IMR-90 (cell line): ENCODE data around the gene H3-3A. TPM values are rescaled to one million over a fixed set of nuclear protein-coding genes. Genes with fewer than 3 reads are reported as not detected.

Experiments used
- ATAC-seq: fragments of 200-7000 bp; cut with Tn5 transposase; 2 replicates; pipeline ENCODE4 v1.9.1; 2020; ENCODE audit warnings: low read depth, mild to moderate bottlenecking, moderate library complexity
- BruUV-seq: library from RNA; stranded (reverse); fragments of 400-500 nt; replicated peaks from 2 replicates; lab custom pipeline; 2021; lab: Mats Ljungman, UMichigan
- CTCF ChIA-PET: fragments of 300-600 bp; formaldehyde crosslinking; extraction: SDS; loops from one replicate; lab custom pipeline; 2021; ENCODE audit warnings: antibody characterized with exemption; lab: Yijun Ruan, JAX
- POLR2A ChIA-PET: fragments of 300-600 bp; sonication (Branson Sonifier 250); formaldehyde crosslinking; loops from one replicate; lab custom pipeline; 2022; ENCODE audit warnings: antibody characterized with exemption; ENCODE audit not compliant: unreplicated experiment; lab: Charles Lee
- DNase-seq: peaks from one replicate; pipeline ENCODE4 v3.0.0; 2013
- H2AFZ ChIP-seq: replicated peaks from 2 replicates; pipeline ENCODE3; 2013; ENCODE audit warnings: low read length, mild to moderate bottlenecking; ENCODE audit not compliant: poor library complexity
- H2AK5ac ChIP-seq: 2 replicates; pipeline ENCODE4 v1.6.1; 2013; ENCODE audit warnings: low read depth, low read length, inconsistent platforms
- H2AK9ac ChIP-seq: replicated peaks from 2 replicates; pipeline ENCODE3; 2013; ENCODE audit warnings: mild to moderate bottlenecking, low read depth, low read length, moderate library complexity; ENCODE audit not compliant: poor library complexity
- H2BK120ac ChIP-seq: 2 replicates; pipeline ENCODE4 v1.6.1; 2013; ENCODE audit warnings: low read depth, low read length, inconsistent platforms
- H2BK15ac ChIP-seq: 3 replicates; pipeline ENCODE4 v1.6.1; 2013; ENCODE audit warnings: low read depth, low read length, inconsistent platforms
- H2BK20ac ChIP-seq: 2 replicates; pipeline ENCODE4 v1.6.1; 2013; ENCODE audit warnings: low read depth, mild to moderate bottlenecking, inconsistent platforms, low read length, moderate library complexity
- H2BK5ac ChIP-seq: 2 replicates; pipeline ENCODE4 v1.6.1; 2013; ENCODE audit warnings: mild to moderate bottlenecking, low read depth, low read length, inconsistent platforms; ENCODE audit not compliant: poor library complexity, severe bottlenecking
- H3K14ac ChIP-seq: replicated peaks from 2 replicates; pipeline ENCODE4 v1.6.1; 2013; ENCODE audit warnings: low read depth, low read length, inconsistent platforms
- H3K18ac ChIP-seq: 2 replicates; pipeline ENCODE4 v1.6.1; 2013; ENCODE audit warnings: low read depth, low read length, control low read depth
- H3K23ac ChIP-seq: 2 replicates; pipeline ENCODE4 v1.6.1; 2013; ENCODE audit warnings: low read depth, low read length, inconsistent platforms
- H3K27ac ChIP-seq: 2 replicates; pipeline ENCODE4 v1.5.1; 2013; ENCODE audit warnings: mild to moderate bottlenecking, control low read depth, low read length; ENCODE audit not compliant: insufficient read depth
- H3K27me3 ChIP-seq: 2 replicates; pipeline ENCODE4 v1.6.1; 2013; ENCODE audit warnings: low read length; ENCODE audit not compliant: control insufficient read depth, insufficient read depth
- H3K36me3 ChIP-seq: 2 replicates; pipeline ENCODE4 v1.6.1; 2013; ENCODE audit warnings: low read length, mixed read lengths; ENCODE audit not compliant: control insufficient read depth, insufficient read depth
- H3K4ac ChIP-seq: 2 replicates; pipeline ENCODE4 v1.6.1; 2013; ENCODE audit warnings: low read depth, low read length, inconsistent platforms
- H3K4me1 ChIP-seq: 2 replicates; pipeline ENCODE4 v1.6.1; 2013; ENCODE audit warnings: low read length, mixed read lengths; ENCODE audit not compliant: control insufficient read depth, insufficient read depth
- H3K4me2 ChIP-seq: 2 replicates; pipeline ENCODE4 v1.6.1; 2013; ENCODE audit warnings: low read depth, mild to moderate bottlenecking, control low read depth, low read length, moderate library complexity
- H3K4me3 ChIP-seq: 2 replicates; pipeline ENCODE4 v1.5.1; 2013; ENCODE audit warnings: low read depth, mild to moderate bottlenecking, control low read depth, low read length, moderate library complexity; ENCODE audit not compliant: insufficient read depth
- H3K56ac ChIP-seq: 2 replicates; pipeline ENCODE4 v1.6.1; 2013; ENCODE audit warnings: low read length, inconsistent platforms; ENCODE audit not compliant: insufficient read depth; ENCODE audit errors: extremely low read depth
- H3K79me1 ChIP-seq, 2 experiments: 2 replicates each; pipeline ENCODE4 v1.6.1; 2013; ENCODE audit warnings: low read length in 2 of 2, inconsistent platforms in 1 of 2, low read depth in 1 of 2
- H3K9ac ChIP-seq: 2 replicates; pipeline ENCODE4 v1.6.1; 2013; ENCODE audit warnings: low read depth, low read length, control low read depth
- H3K9me1 ChIP-seq: 2 replicates; pipeline ENCODE4 v1.6.1; 2013; ENCODE audit warnings: low read length, inconsistent platforms; ENCODE audit not compliant: insufficient read depth
- H3K9me3 ChIP-seq: 2 replicates; pipeline ENCODE4 v1.6.1; 2013; ENCODE audit warnings: low read length; ENCODE audit not compliant: control insufficient read depth, insufficient read depth
- H4K20me1 ChIP-seq: 2 replicates; pipeline ENCODE4 v1.6.1; 2013; ENCODE audit warnings: low read length, inconsistent platforms; ENCODE audit not compliant: insufficient read depth
- H4K5ac ChIP-seq: 2 replicates; pipeline ENCODE4 v1.6.1; 2013; ENCODE audit warnings: mild to moderate bottlenecking, low read depth, low read length, control low read depth
- H4K8ac ChIP-seq, 2 experiments: 2 replicates each; pipeline ENCODE4 v1.6.1; 2013; ENCODE audit warnings: low read depth in 2 of 2, low read length in 2 of 2, control low read depth in 1 of 2, inconsistent platforms in 1 of 2
- H4K91ac ChIP-seq: 2 replicates; pipeline ENCODE4 v1.6.1; 2013; ENCODE audit warnings: low read depth, low read length, inconsistent platforms; ENCODE audit not compliant: insufficient read depth
- CEBPB ChIP-seq: IDR thresholded peaks from 2 replicates; pipeline ENCODE4 v1.6.1; 2012; ENCODE audit warnings: low read depth, low read length, improper control_type of control experiment
- CHD1 ChIP-seq: IDR thresholded peaks from 2 replicates; pipeline ENCODE4 v1.6.1; 2012; ENCODE audit warnings: low read depth, low read length, improper control_type of control experiment
- CTCF ChIP-seq: conservative IDR thresholded peaks from 2 replicates; pipeline ENCODE4 v1.5.1; 2012; ENCODE audit warnings: mild to moderate bottlenecking, low read depth, low read length, improper control_type of control experiment
- ELK1 ChIP-seq: fragments of 150-350 bp; IDR thresholded peaks from 2 replicates; pipeline ENCODE4 v1.6.1; 2016; ENCODE audit warnings: low read depth, mild to moderate bottlenecking, low read length, moderate library complexity, borderline replicate concordance
- FOS ChIP-seq: fragments of 150-350 bp; IDR thresholded peaks from 2 replicates; pipeline ENCODE4 v1.6.1; 2016; ENCODE audit warnings: low read depth, low read length
- MAFK ChIP-seq: IDR thresholded peaks from 2 replicates; pipeline ENCODE4 v1.6.1; 2012; ENCODE audit warnings: low read depth, low read length, improper control_type of control experiment
- MXI1 ChIP-seq: IDR thresholded peaks from 2 replicates; pipeline ENCODE4 v1.6.1; 2012; ENCODE audit warnings: low read depth, mild to moderate bottlenecking, low read length, moderate library complexity, borderline replicate concordance
- NFE2L2 ChIP-seq: fragments of 150-350 bp; IDR thresholded peaks from 2 replicates; pipeline ENCODE4 v1.6.1; 2016; ENCODE audit warnings: low read depth, mild to moderate bottlenecking, low read length
- RAD21 ChIP-seq: IDR thresholded peaks from 2 replicates; pipeline ENCODE4 v1.6.1; 2012; ENCODE audit warnings: low read length, improper control_type of control experiment
- RCOR1 ChIP-seq: IDR thresholded peaks from 2 replicates; pipeline ENCODE4 v1.6.1; 2012; ENCODE audit warnings: mild to moderate bottlenecking, low read length, improper control_type of control experiment; ENCODE audit not compliant: insufficient replicate concordance
- RFX5 ChIP-seq: IDR thresholded peaks from 2 replicates; pipeline ENCODE4 v1.8.0; 2012; ENCODE audit warnings: low read depth, mild to moderate bottlenecking, low read length, moderate library complexity
- USF2 ChIP-seq: fragments of 150-350 bp; IDR thresholded peaks from 2 replicates; pipeline ENCODE4 v1.6.1; 2017; ENCODE audit warnings: mild to moderate bottlenecking, antibody characterized with exemption, low read length, low read depth
- dilution Hi-C: fragments of 300-500 bp; cut with HindIII; formaldehyde crosslinking; loops from one replicate; pipeline ENCODE4 v1.14.3; 2018; ENCODE audit warnings: low sequenced_read_pairs; ENCODE audit not compliant: unreplicated experiment
- in situ Hi-C: fragments of 300-500 bp; cut with MboI; formaldehyde crosslinking; loops from 3 replicates; pipeline ENCODE4 v1.14.3; 2019; ENCODE audit warnings: low sequenced_read_pairs, inconsistent platforms, mixed read lengths
- intact Hi-C: fragments of 100-400 bp; cut with micrococcal nuclease; formaldehyde crosslinking; loops from 2 replicates; pipeline ENCODE4 v1.10.0; 2022
- polyA plus RNA-seq, 3 experiments: library from polyadenylated mRNA; depleted of rRNA; stranded (reverse); fragments of >200 nt; gene quantifications; 2 replicates each; pipeline ENCODE4 v1.2.3, GENCODE V29; 2012; ENCODE audit warnings: low replicate concordance in 1 of 3
- total RNA-seq: library from RNA; depleted of rRNA; stranded (reverse); fragments of >200 nt; gene quantifications from 2 replicates; pipeline ENCODE4 v1.2.3, GENCODE V29; 2012

The H3-3A gene
- total and polyA plus RNA-seq, 2 of the 4 experiments (the other 2 are of a cell fraction) = 188 to 256 TPM

- H3K79me1 ChIP-seq = no peaks in the 10 kb centered on the region
- H2AK5ac ChIP-seq = no peak overlapping the region
- H3K4ac ChIP-seq = no peak overlapping the region
- no peak overlapping the region for H3K4me2 ChIP-seq
- H4K5ac ChIP-seq = no peak overlapping the region
- no peak overlapping the region for H3K9ac ChIP-seq
- no peak for TF ChIP-seq RCOR1
- no peak for TF ChIP-seq USF2
- no peak for TF ChIP-seq ELK1
- no peak for TF ChIP-seq CHD1
- TF ChIP-seq RFX5 = no peak
- no peak for TF ChIP-seq MAFK
- no peak for TF ChIP-seq NFE2L2
- TF ChIP-seq FOS = no peak
- no peak for TF ChIP-seq MXI1
- no peak for TF ChIP-seq CTCF
- TF ChIP-seq CEBPB = no peak
- no peak for TF ChIP-seq RAD21
- no peak overlapping the region for H4K91ac ChIP-seq
- no peak overlapping the region for H2BK5ac ChIP-seq
- dilution Hi-C loops = no loop called here
- H2AK9ac ChIP-seq = no peak overlapping the region
- H3K4me1 ChIP-seq = peaks cover 4% of the 10 kb centered on the region
- peaks cover 6% of the 10 kb centered on the region for H3K27me3 ChIP-seq
- no peak for DNase-seq
- H2AFZ ChIP-seq = no peak overlapping the region
- H3K4me3 ChIP-seq = no peak overlapping the region
- no peak overlapping the region for H3K27ac ChIP-seq
- ChIA-PET POLR2A (no interaction called here), CTCF (no interaction called here)
- in situ Hi-C loops = no loop called here
- intact Hi-C loops = no loop called here
- H3K14ac ChIP-seq = no peak overlapping the region
- H2BK15ac ChIP-seq = no peak overlapping the region
- H3K23ac ChIP-seq = no peak overlapping the region
- no peak overlapping the region for H3K56ac ChIP-seq
- H2BK20ac ChIP-seq = no peak overlapping the region
- H2BK120ac ChIP-seq = no peak overlapping the region
- no peak overlapping the region for H3K18ac ChIP-seq
- no TSS peak for BruUV-seq
- 0 out of 4 replicates have a peak overlapping the region, but pooled peaks of 1 of the 2 experiments have one; percentile 4 for H4K8ac ChIP-seq
- H3K36me3 ChIP-seq = no peaks in the 10 kb centered on the region
- H3K9me1 ChIP-seq = 0 out of 2 replicates have a peak, but pooled peaks cover 5% of the 10 kb centered on the region
- no peaks in the 10 kb centered on the region for H4K20me1 ChIP-seq
- H3K9me3 ChIP-seq = no peaks in the 10 kb centered on the region
- no peak for ATAC-seq
Measured at GRCh38 chr1:226033991-226034390, 28.5 kb upstream of the H3-3A start.
